Measurements from ENCODE around the gene RANBP9. TPM values are rescaled to one million over a fixed set of nuclear protein-coding genes. Genes with fewer than 3 reads are reported as not detected.

Gene RANBP9
- total and polyA plus RNA-seq, 9 of the 15 experiments (the other 6 are each of a cell fraction or from before 2014, with no cell fraction given), result 27.5 to 130 (median 61.5) TPM

DNA sequence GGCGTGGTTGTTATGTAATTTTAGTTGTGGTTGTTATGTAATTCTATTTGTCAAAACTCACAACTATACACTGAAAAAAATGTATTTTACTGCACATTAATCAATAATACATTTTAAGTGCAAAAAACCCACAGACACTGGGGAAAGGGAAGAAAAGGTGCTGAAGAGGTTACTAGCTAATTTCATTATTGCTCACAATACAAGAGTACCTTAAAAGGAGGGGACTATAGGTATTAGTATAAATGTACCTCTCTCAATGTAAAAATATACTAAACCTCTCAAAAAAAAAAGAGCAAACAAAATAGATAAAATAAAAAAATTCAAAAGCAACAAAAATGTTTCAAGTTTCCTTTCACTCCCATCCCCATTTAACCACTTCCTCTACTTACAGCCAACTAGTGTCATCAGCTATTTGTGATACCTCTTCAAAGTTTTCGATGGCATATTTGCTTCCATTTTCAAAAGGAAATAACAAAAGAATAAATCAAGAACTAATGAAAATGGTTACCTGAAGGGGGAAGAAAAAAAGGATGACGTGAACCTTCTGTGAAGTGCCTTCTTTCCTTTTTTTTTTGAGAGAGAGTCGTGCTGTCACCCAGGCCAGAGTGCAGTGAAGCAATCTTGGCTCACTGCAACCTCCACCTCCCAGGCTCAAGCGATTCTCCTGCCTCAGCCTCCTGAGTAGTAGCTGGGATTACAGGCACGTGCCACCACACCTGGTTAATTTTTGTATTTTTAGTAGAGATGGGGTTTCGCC lies 30.2 kb downstream of the RANBP9 start (continued):
- TF ChIP-seq, protein P1, sequence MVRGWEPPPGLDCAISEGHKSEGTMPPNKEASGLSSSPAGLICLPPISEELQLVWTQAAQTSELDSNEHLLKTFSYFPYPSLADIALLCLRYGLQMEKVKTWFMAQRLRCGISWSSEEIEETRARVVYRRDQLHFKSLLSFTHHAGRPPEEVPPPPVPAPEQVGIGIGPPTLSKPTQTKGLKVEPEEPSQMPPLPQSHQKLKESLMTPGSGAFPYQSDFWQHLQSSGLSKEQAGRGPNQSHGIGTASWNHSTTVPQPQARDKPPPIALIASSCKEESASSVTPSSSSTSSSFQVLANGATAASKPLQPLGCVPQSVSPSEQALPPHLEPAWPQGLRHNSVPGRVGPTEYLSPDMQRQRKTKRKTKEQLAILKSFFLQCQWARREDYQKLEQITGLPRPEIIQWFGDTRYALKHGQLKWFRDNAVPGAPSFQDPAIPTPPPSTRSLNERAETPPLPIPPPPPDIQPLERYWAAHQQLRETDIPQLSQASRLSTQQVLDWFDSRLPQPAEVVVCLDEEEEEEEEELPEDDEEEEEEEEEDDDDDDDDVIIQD (CRISPR knock-in tag; IDR thresholded peaks at IDR 0.05), result no peak
- TF ChIP-seq ATF7 (IDR thresholded peaks at IDR 0.05) (peak; percentile 26; the same call in 1 of the 2 replicates), LARP7 (IDR thresholded peaks at IDR 0.05) (no peak)

- peaks cover 4% of the 10 kb centered on the region; the same call in 1 of the 2 replicates for H3K9me3 ChIP-seq (replicated peaks; ENCODE audit: control insufficient read depth, insufficient read depth, low read depth, low read length)
- in situ Hi-C loops (cut with MboI), result no loop called here
- H3K4me1 ChIP-seq (replicated peaks in 1 of 2; ENCODE audit: control insufficient read depth in 2 of 2, insufficient read depth in 2 of 2, low read length in 2 of 2), result peaks cover 8 to 28% of the 10 kb centered on the region in 2 experiments
- no peak for FAIRE-seq
- WGBS (ENCODE audit: insufficient coverage, low coverage, missing lambda C conversion rate), result 68% methylated on average over 5 of the region's 6 CpGs
- no TSS peak for BruUV-seq (replicated peaks)
- H2AFZ ChIP-seq (ENCODE audit: low read depth, low read length), result no peak overlapping the region
- DNase-seq (ENCODE audit: extremely low read depth in 1 of 4, low spot score in 3 of 4), result no peak
- H3K9me1 ChIP-seq (ENCODE audit: control insufficient read depth, insufficient read depth, low read length), result no peaks in the 10 kb centered on the region
- no peaks in the 10 kb centered on the region for H3K27me3 ChIP-seq (ENCODE audit: control insufficient read depth in 2 of 2, insufficient read depth in 2 of 2, low read length in 2 of 2)
- peaks cover 33% of the 10 kb centered on the region for H3K36me3 ChIP-seq (ENCODE audit: control insufficient read depth, insufficient read depth, low read length)
- ChIA-PET POLR2A (interaction anchor here (0.8 to 1.8 kb wide), 8 partner anchors 8 to 65 kb away, joined by 3 to 8 read pairs (median 4); partner anchors contain the start of gene NOL7), CTCF (ENCODE audit: low intra/inter-chr PET ratio) (no interaction called here)
- H3K9ac ChIP-seq (ENCODE audit: insufficient read depth in 1 of 2, low read depth in 2 of 2, low read length in 2 of 2), result peak overlapping the region in 1 of 2 experiments; percentile 35; a peak in 1 of 4 replicates
- H3K27ac ChIP-seq (ENCODE audit: extremely low read depth, low read depth, low read length), result peak overlapping the region; percentile 81; the same call in 2 of the 3 replicates
- H4K20me1 ChIP-seq (replicated peaks; ENCODE audit: control insufficient read depth, insufficient read depth, low read length), result no peaks in the 10 kb centered on the region
- peaks cover 100% of the 10 kb centered on the region for H3K79me2 ChIP-seq (ENCODE audit: control insufficient read depth, insufficient read depth, low read length)
- H3K4me3 ChIP-seq, result no peak overlapping the region
- H3K4me2 ChIP-seq (ENCODE audit: insufficient read depth, low read length), result no peak overlapping the region; the same call in 1 of the 2 replicates
- intact Hi-C loops (cut with micrococcal nuclease), result no loop called here
- ATAC-seq, result peak; percentile 16
- TF ChIP-seq YY1 (IDR thresholded peaks at IDR 0.05; ENCODE audit: borderline replicate concordance in 1 of 3, control insufficient read depth in 1 of 3, extremely low read depth in 1 of 3, insufficient read depth in 3 of 3, insufficient read length in 1 of 3, insufficient replicate concordance in 2 of 3, low read depth in 1 of 3, low read length in 2 of 3), result peak in 1 of 3 experiments; percentile 24
- peak; percentile 66; the same call in 1 of the 2 replicates for TF ChIP-seq BCOR (IDR thresholded peaks at IDR 0.05)
- peak; percentile 16; the same call in 1 of the 2 replicates for TF ChIP-seq ADNP (tag; IDR thresholded peaks at IDR 0.05)
- TF ChIP-seq FOXM1 (IDR thresholded peaks at IDR 0.05; ENCODE audit: low read depth), result peak; percentile 48; the same call in 1 of the 2 replicates
- TF ChIP-seq FOXM1 (CRISPR knock-in tag; IDR thresholded peaks at IDR 0.05; ENCODE audit: low read depth), result no peak
- peak; percentile 73; the same call in 1 of the 2 replicates for TF ChIP-seq HLTF (IDR thresholded peaks at IDR 0.05)
- 0 out of 2 replicates have a peak, but pooled peaks have one; percentile 1 for TF ChIP-seq ZNF592 (IDR thresholded peaks at IDR 0.05)
- no peak for TF ChIP-seq ILK (tag; IDR thresholded peaks at IDR 0.05; ENCODE audit: borderline replicate concordance, low read depth)
Measured at GRCh38 chr6:13680448-13680968, 31.1 kb downstream of the RANBP9 start.

Data from K562 (cell line).